Measurements from ENCODE around the gene PPARG.

- TF ChIP-seq CTCF (IDR thresholded peaks at IDR 0.05) (no peak), POLR2A (IDR thresholded peaks at IDR 0.05) (no peak)
Observed at GRCh38 chr3:12413721-12414255, 124.9 kb downstream of the PPARG start.

Data from suprapubic skin (tissue), 3 donors.